Measurements from ENCODE around the gene SLC15A4. TPM values are rescaled to one million over a fixed set of nuclear protein-coding genes. Genes with fewer than 3 reads are reported as not detected.

Gene SLC15A4
- total RNA-seq, 1 donor from 2014 or later: 23.0 TPM

GRCh38 chr12:128833418-128833817 lies 9.7 kb upstream of the SLC15A4 start:
- peaks cover 6% of the 10 kb centered on the region for H3K4me1 Mint-ChIP-seq (ENCODE audit: low read depth, unreplicated experiment)
- TF ChIP-seq CTCF (IDR thresholded peaks at IDR 0.05; ENCODE audit: partially characterized antibody, unreplicated experiment): no peak
- H3K36me3 Mint-ChIP-seq (ENCODE audit: unreplicated experiment): peaks cover 4% of the 10 kb centered on the region
- H3K4me3 Mint-ChIP-seq (ENCODE audit: unreplicated experiment): no peak overlapping the region
- DNase-seq: no peak
- peaks cover 4% of the 10 kb centered on the region for H3K27me3 Mint-ChIP-seq (ENCODE audit: unreplicated experiment)
- H3K9me3 Mint-ChIP-seq (ENCODE audit: unreplicated experiment): peaks cover 8% of the 10 kb centered on the region
- no peak overlapping the region for H3K27ac Mint-ChIP-seq (ENCODE audit: unreplicated experiment)

- Mint-ChIP-seq H3K27ac (ENCODE audit: unreplicated experiment) (no peak overlapping the region), H3K4me1 (ENCODE audit: low read depth, unreplicated experiment) (peaks cover 6% of the 10 kb centered on the region), H3K4me3 (ENCODE audit: unreplicated experiment) (no peak overlapping the region), H3K9me3 (ENCODE audit: unreplicated experiment) (peaks cover 8% of the 10 kb centered on the region), H3K36me3 (ENCODE audit: unreplicated experiment) (no peaks in the 10 kb centered on the region), H3K27me3 (ENCODE audit: unreplicated experiment) (peaks cover 2% of the 10 kb centered on the region)
- TF ChIP-seq CTCF (IDR thresholded peaks at IDR 0.05; ENCODE audit: partially characterized antibody, unreplicated experiment): no peak
- no peak for DNase-seq
These were observed 6.7 kb upstream of the SLC15A4 start for GRCh38 chr12:128830505-128830893.

- peak overlapping the region; percentile 35 for H3K4me3 Mint-ChIP-seq (ENCODE audit: unreplicated experiment)
- H3K27me3 Mint-ChIP-seq (ENCODE audit: unreplicated experiment): peaks cover under 1% of the 10 kb centered on the region
- no peak for TF ChIP-seq CTCF (IDR thresholded peaks at IDR 0.05; ENCODE audit: partially characterized antibody, unreplicated experiment)
- no peak for DNase-seq
- peak overlapping the region; percentile 38 for H3K27ac Mint-ChIP-seq (ENCODE audit: unreplicated experiment)
- peaks cover 7% of the 10 kb centered on the region for H3K4me1 Mint-ChIP-seq (ENCODE audit: low read depth, unreplicated experiment)
- no peaks in the 10 kb centered on the region for H3K36me3 Mint-ChIP-seq (ENCODE audit: unreplicated experiment)
- H3K9me3 Mint-ChIP-seq (ENCODE audit: unreplicated experiment): peaks cover 9% of the 10 kb centered on the region
These were observed 6.2 kb upstream of the SLC15A4 start for GRCh38 chr12:128829861-128830504.

- peaks cover 5% of the 10 kb centered on the region for H3K27me3 Mint-ChIP-seq (ENCODE audit: unreplicated experiment)
- no peak overlapping the region for H3K4me3 Mint-ChIP-seq (ENCODE audit: unreplicated experiment)
- no peak for DNase-seq
- H3K4me1 Mint-ChIP-seq (ENCODE audit: low read depth, unreplicated experiment): peaks cover 9% of the 10 kb centered on the region
- H3K9me3 Mint-ChIP-seq (ENCODE audit: unreplicated experiment): peaks cover 12% of the 10 kb centered on the region
- no peak for TF ChIP-seq CTCF (IDR thresholded peaks at IDR 0.05; ENCODE audit: partially characterized antibody, unreplicated experiment)
- no peak overlapping the region for H3K27ac Mint-ChIP-seq (ENCODE audit: unreplicated experiment)
- no peaks in the 10 kb centered on the region for H3K36me3 Mint-ChIP-seq (ENCODE audit: unreplicated experiment)
These were observed 4.0 kb upstream of the SLC15A4 start for GRCh38 chr12:128827724-128828123.

GRCh38 chr12:128825835-128826234 lies 2.1 kb upstream of the SLC15A4 start:
- H3K9me3 Mint-ChIP-seq (ENCODE audit: unreplicated experiment): peaks cover 17% of the 10 kb centered on the region
- TF ChIP-seq CTCF (IDR thresholded peaks at IDR 0.05; ENCODE audit: partially characterized antibody, unreplicated experiment): no peak
- peaks cover 13% of the 10 kb centered on the region for H3K4me1 Mint-ChIP-seq (ENCODE audit: low read depth, unreplicated experiment)
- H3K27ac Mint-ChIP-seq (ENCODE audit: unreplicated experiment): no peak overlapping the region
- DNase-seq: no peak
- peaks cover 4% of the 10 kb centered on the region for H3K36me3 Mint-ChIP-seq (ENCODE audit: unreplicated experiment)
- H3K4me3 Mint-ChIP-seq (ENCODE audit: unreplicated experiment): no peak overlapping the region
- peaks cover 8% of the 10 kb centered on the region for H3K27me3 Mint-ChIP-seq (ENCODE audit: unreplicated experiment)

Data from glutamatergic neuron (in vitro differentiated cells).